Measurements from ENCODE around the gene MYH7.
"Not testable (repeated sequence)": the region's sequence is repeated elsewhere in the genome, so short reads cannot be mapped to it uniquely, and the experiment has no call there.

MYH7 gene

GRCh38 chr14:23430723-23431085, 4.8 kb downstream of the MYH7 start:
- no peak for TF ChIP-seq POLR2A (IDR thresholded peaks at IDR 0.05; ENCODE audit: low read depth, low read length)
- FAIRE-seq (no peak), DNase-seq (ENCODE audit: insufficient read length, low spot score) (peak; percentile 23)

- no peak for DNase-seq (ENCODE audit: insufficient read length, low spot score)
- no peak for TF ChIP-seq POLR2A (IDR thresholded peaks at IDR 0.05; ENCODE audit: low read depth, low read length)
- FAIRE-seq = no peak
Measured at GRCh38 chr14:23430016-23430722, 5.3 kb downstream of the MYH7 start.

DNA sequence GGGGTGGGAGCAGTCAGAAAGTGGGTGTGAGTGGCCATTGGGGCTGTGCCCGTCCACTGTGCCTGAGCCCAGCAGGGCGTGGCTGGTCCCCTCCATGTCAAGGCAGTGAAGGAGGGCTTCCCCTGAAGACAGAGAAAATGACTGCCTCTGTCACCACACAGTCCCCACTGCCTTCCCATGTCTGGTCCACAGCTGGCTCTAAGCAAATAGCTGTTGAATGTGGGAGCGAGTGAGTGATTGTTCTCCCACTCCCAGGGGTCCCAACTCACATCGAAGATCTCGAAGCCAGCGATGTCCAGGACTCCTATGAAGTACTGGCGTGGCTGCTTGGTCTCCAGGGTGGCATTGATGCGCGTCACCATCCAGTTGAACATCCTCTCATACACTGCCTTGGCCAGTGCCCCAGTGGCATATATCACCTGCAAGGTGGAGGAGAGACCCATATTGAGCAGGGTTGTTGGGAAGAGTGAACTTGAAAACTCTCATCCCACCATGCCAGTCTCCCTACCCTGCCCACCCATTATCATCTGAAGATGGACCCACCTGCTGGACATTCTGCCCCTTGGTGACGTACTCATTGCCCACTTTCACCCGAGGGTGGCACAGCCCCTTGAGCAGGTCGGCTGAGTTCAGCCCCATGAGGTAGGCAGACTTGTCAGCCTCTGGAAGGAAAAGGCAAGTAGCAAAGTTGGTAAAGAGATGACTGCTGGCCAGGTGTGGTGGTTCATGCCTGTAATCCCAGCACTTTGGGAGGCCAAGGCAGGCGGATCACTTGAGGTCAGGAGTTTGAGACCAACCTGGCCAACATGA, 6.6 kb downstream of the MYH7 start:
- no peak for TF ChIP-seq POLR2A (IDR thresholded peaks at IDR 0.05; ENCODE audit: low read depth, low read length)
- no peak for DNase-seq (ENCODE audit: insufficient read length, low spot score)
- FAIRE-seq = no peak

DNA sequence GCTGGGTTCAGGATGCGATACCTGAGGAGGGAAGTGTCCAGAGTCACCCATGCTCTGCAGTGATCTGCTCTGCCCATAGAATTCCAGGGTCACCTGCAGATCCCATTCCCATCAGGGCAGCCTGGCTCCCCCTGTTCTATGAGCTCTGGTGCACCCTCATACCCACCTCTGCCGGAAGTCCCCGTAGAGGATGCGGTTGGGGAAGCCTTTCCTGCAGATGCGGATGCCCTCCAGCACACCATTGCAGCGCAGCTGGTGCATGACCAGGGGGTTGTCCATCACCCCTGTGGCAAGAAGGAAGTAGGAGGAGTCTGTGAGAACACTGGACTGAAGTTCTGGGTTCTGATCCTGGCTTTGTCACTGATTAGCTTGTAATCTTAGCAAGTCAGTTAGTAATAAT, 9.7 kb downstream of the MYH7 start:
- not testable (repeated sequence) for FAIRE-seq; DNase-seq (ENCODE audit: insufficient read length, low spot score)

DNA sequence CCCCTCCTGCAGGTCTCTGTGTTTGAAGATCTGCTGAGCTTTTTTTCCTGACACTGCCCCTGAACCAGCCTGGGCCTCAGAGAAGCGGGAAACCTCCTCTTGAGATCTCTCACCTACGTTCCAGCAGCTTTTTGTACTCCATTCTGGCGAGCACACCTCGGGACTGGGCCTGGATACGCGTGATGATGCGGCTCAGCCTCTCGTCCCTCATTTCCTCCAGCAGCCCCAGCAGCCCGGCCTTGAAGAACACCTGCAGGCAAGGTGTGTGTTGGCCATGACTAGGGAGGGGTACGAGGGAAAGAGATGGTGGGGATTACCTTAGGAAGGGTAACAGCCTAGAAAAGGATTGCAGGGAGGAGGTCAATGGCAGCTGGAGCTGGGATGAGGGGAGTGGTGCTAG, 10.3 kb downstream of the MYH7 start:
- no peak for TF ChIP-seq POLR2A (IDR thresholded peaks at IDR 0.05; ENCODE audit: low read depth, low read length)
- no peak for FAIRE-seq

GRCh38 chr14:23423657-23424056, 11.8 kb downstream of the MYH7 start:
- FAIRE-seq (no peak), DNase-seq (ENCODE audit: insufficient read length, low spot score) (no peak)
- TF ChIP-seq POLR2A (IDR thresholded peaks at IDR 0.05; ENCODE audit: low read depth, low read length) = no peak

More for the DNA sequence above, 10.3 kb downstream of the MYH7 start:
- DNase-seq (ENCODE audit: insufficient read length, low spot score) = no peak

- DNase-seq (ENCODE audit: insufficient read length, low spot score) (no peak), FAIRE-seq (no peak)
- TF ChIP-seq POLR2A (IDR thresholded peaks at IDR 0.05; ENCODE audit: low read depth, low read length) = no peak
Measured at GRCh38 chr14:23421594-23421993, 13.9 kb downstream of the MYH7 start.

GRCh38 chr14:23419646-23420045, 15.8 kb downstream of the MYH7 start:
- DNase-seq (ENCODE audit: insufficient read length, low spot score); FAIRE-seq: not testable (repeated sequence)

GRCh38 chr14:23418021-23418420, 17.4 kb downstream of the MYH7 start:
- FAIRE-seq (no peak), DNase-seq (ENCODE audit: insufficient read length, low spot score) (no peak)
- no peak for TF ChIP-seq POLR2A (IDR thresholded peaks at IDR 0.05; ENCODE audit: low read depth, low read length)

- FAIRE-seq; DNase-seq (ENCODE audit: insufficient read length, low spot score): not testable (repeated sequence)
Measured at GRCh38 chr14:23417269-23417668, 18.2 kb downstream of the MYH7 start.

DNA sequence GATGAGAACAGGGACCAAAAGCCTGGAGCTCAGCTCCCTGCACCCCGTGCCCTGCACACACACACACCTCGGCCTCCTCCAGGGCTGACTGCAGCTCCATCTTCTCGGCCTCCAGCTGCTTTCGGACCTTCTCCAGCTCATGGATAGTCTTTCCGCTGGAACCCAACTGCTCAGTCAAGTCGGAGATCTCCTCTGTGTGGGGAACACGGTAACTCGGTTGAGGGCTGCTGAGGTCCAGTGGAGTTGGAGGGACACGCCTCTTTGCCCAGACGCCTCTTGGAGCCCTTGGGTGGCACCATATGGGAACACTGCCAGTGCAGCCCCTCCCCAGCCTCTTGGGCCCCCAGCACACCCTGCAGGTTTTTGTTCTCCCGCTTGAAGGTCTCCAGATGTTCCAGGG, 18.7 kb downstream of the MYH7 start:
- no peak for TF ChIP-seq POLR2A (IDR thresholded peaks at IDR 0.05; ENCODE audit: low read depth, low read length)
- DNase-seq (ENCODE audit: insufficient read length, low spot score) (no peak), FAIRE-seq (no peak)

DNA sequence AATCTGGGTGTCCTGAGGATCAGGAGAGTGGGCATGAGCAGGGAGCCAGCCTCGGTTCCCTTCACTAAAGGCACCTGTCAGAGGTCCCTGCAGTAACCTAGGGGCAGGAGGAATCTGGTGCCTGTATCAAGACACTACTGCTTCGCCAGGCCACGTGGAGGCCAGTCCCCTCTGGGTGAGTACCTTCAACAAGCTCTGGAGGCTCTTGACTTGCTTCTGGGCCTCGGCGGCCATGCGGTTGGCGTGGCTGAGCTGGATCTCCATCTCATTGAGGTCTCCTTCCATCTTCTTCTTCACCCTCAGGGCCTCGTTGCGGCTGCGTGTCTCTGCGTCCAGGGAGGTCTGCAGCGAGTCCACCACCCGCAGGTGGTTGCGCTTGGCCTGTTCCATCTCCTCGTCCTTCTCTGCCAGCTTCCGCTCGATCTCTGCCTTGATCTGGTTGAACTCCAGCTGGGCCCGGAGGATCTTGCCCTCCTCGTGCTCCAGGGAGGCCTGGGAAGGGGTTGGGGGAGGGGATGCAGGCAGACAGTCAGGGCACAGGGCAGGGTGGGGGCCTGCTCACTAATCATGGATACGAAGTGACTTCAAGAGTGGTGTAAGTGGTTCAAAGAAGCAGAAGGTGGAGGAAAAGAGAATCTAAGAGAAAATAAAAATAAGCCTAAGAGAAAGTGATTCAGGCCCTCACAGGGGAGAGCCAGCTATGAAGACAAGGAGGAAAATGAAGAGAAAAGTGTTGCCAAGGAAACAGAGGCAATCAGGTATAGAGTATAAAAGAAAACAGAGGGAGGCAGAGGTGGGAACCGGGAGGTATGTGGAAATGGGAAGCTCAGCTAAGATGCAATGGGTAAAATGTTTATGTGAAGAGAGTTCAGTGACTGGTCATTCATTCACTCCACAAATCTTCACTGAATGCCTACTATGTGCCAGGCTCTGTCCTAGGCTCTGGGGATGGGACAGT, 19.4 kb downstream of the MYH7 start:
- FAIRE-seq (no peak), DNase-seq (ENCODE audit: insufficient read length, low spot score) (no peak)
- TF ChIP-seq POLR2A (IDR thresholded peaks at IDR 0.05; ENCODE audit: low read depth, low read length) = no peak

DNA sequence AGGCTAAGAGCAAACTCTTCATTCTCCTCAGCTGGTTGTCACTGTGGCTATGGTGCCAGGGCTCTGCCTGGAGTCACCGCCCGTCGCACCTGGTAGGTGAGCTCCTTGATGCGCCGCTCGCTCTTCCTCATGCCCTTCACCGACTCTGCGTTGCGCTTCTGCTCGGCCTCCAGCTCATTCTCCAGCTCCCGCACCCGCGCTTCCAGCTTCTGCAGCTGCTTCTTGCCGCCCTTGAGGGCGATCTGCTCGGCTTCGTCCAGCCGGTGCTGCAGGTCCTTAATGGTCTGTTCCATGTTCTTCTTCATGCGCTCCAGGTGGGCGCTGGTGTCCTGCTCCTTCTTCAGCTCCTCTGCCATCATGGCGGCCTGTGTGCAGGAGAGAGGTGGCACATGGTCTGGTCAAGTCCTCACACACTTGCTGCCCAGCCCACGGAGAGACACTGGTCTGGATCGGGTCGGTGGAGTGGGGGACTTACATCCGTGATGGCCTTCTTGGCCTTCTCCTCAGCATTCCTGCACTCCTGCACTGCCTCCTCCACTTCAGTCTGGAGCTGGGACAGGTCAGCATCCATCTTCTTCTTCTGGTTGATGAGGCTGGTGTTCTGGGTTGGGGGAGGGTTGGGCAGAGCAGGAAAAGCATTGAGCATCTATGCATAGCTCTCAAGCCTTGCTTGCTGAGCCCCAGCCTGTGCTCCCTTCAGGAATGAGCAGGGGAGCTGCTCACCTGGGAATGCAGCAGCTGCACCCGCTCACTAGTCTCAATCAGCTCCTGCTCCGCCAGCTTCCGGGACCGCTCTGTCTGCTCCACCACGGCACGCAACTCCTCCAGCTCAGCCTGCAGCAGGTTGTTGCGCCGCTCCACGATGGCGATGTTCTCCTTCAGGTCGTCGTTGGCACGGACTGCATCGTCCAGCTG, 20.3 kb downstream of the MYH7 start:
- DNase-seq (ENCODE audit: insufficient read length, low spot score) (no peak), FAIRE-seq (no peak)
- no peak for TF ChIP-seq POLR2A (IDR thresholded peaks at IDR 0.05; ENCODE audit: low read depth, low read length)

All from H54 (cell line).